NK-92 treated with Interleukin-12 subunit alpha and Interleukin-12 subunit beta, amount 100 ng/mL, for 24 hours (cell line): ENCODE results near the gene PRB4.
"Not testable (repeated sequence)": the region's sequence is repeated elsewhere in the genome, so short reads cannot be mapped to it uniquely, and the experiment has no call there.

ENCODE experiments used
- DNase-seq: peaks from one replicate; lab custom pipeline; 2025; lab: John Stamatoyannopoulos, UW

PRB4 gene

GRCh38 chr12:11310336-11310735 is at the start of gene PRB4:
TSS of gene PRB4 (minus strand) at chr12:11310436. CDS start at chr12:11310398, 38 bp downstream.
- no peak for DNase-seq

- not testable (repeated sequence) for DNase-seq
These were observed 41.5 kb upstream of the PRB4 start for GRCh38 chr12:11351736-11352135.

- no peak for DNase-seq
These were observed 38.2 kb upstream of the PRB4 start for GRCh38 chr12:11348439-11348838.

- no peak for DNase-seq
These were observed 37.6 kb upstream of the PRB4 start for GRCh38 chr12:11347810-11348209.

- no peak for DNase-seq
These were observed 34.3 kb upstream of the PRB4 start for GRCh38 chr12:11344500-11344899.

- no peak for DNase-seq
These were observed 14.2 kb upstream of the PRB4 start for GRCh38 chr12:11324426-11324825.

- DNase-seq, result no peak
These were observed 11.7 kb upstream of the PRB4 start for GRCh38 chr12:11321980-11322379.

- no peak for DNase-seq
These were observed 3.1 kb downstream of the PRB4 start for GRCh38 chr12:11307143-11307542.

GRCh38 chr12:11273449-11273848 is 36.8 kb downstream of the PRB4 start:
- no peak for DNase-seq

GRCh38 chr12:11269607-11270006 is 40.6 kb downstream of the PRB4 start, which contains the start of gene PRB3:
TSS of gene PRB3 (minus strand) at chr12:11269707. CDS start at chr12:11269669, 38 bp downstream.
- no peak for DNase-seq

GRCh38 chr12:11264501-11264900 is 45.7 kb downstream of the PRB4 start:
- no peak for DNase-seq
